Hepatocyte (in vitro differentiated cells): ENCODE results near the gene PDE1C. TPM values are rescaled to one million over a fixed set of nuclear protein-coding genes. Genes with fewer than 3 reads are reported as not detected.

Experiments used
- DNase-seq: peaks from one replicate; pipeline ENCODE4 v3.0.0-alpha.2; 2016; ENCODE audit warnings: low spot score
- H2AFZ ChIP-seq: fragments of 200-600 bp; sonication (generic); 2 replicates; pipeline ENCODE4 v1.6.0; 2016; ENCODE audit warnings: antibody characterized with exemption, mild to moderate bottlenecking
- H3K27ac ChIP-seq: fragments of 200-600 bp; sonication (generic); 2 replicates; pipeline ENCODE4 v1.5.1; 2016; ENCODE audit warnings: mild to moderate bottlenecking
- H3K27me3 ChIP-seq: fragments of 200-600 bp; sonication (generic); 2 replicates; pipeline ENCODE4 v1.6.1; 2016
- H3K36me3 ChIP-seq: fragments of 200-600 bp; sonication (generic); replicated peaks from 2 replicates; pipeline ENCODE4 v1.5.1; 2016; ENCODE audit warnings: low read depth; ENCODE audit not compliant: insufficient read depth
- H3K4me1 ChIP-seq: fragments of 200-600 bp; sonication (generic); 2 replicates; pipeline ENCODE4 v1.5.1; 2016; ENCODE audit warnings: mild to moderate bottlenecking, moderate library complexity; ENCODE audit not compliant: insufficient read depth
- H3K4me2 ChIP-seq: fragments of 200-600 bp; sonication (generic); 2 replicates; pipeline ENCODE4 v1.6.0; 2016
- H3K4me3 ChIP-seq: fragments of 200-600 bp; sonication (generic); 2 replicates; pipeline ENCODE4 v1.5.1; 2016; ENCODE audit warnings: mild to moderate bottlenecking
- H3K79me2 ChIP-seq: fragments of 200-600 bp; sonication (generic); 2 replicates; pipeline ENCODE4 v1.6.0; 2017; ENCODE audit warnings: mild to moderate bottlenecking
- H3K9me2 ChIP-seq: fragments of 200-600 bp; sonication (generic); replicated peaks from 2 replicates; pipeline ENCODE4 v1.6.0; 2017; ENCODE audit warnings: mild to moderate bottlenecking; ENCODE audit not compliant: insufficient read depth
- H3K9me3 ChIP-seq: fragments of 200-600 bp; sonication (generic); 2 replicates; pipeline ENCODE4 v1.5.1; 2016; ENCODE audit warnings: low read depth, mild to moderate bottlenecking
- H4K20me1 ChIP-seq: fragments of 200-600 bp; sonication (generic); 2 replicates; pipeline ENCODE4 v1.6.0; 2016; ENCODE audit warnings: mild to moderate bottlenecking; ENCODE audit not compliant: insufficient read depth, poor library complexity, severe bottlenecking
- CTCF ChIP-seq: fragments of 200-600 bp; sonication (generic); IDR thresholded peaks from 2 replicates; pipeline ENCODE4 v1.5.1; 2016; ENCODE audit warnings: antibody characterized with exemption, mild to moderate bottlenecking; ENCODE audit not compliant: poor library complexity
- EZH2 ChIP-seq: fragments of 200-600 bp; sonication (generic); IDR thresholded peaks from 2 replicates; pipeline ENCODE4 v1.6.1; 2016; ENCODE audit warnings: antibody characterized with exemption, mild to moderate bottlenecking, borderline replicate concordance
- EZH2phosphoT487 ChIP-seq: fragments of 200-600 bp; sonication (generic); IDR thresholded peaks from one replicate; pipeline ENCODE4 v1.6.1; 2018; ENCODE audit warnings: antibody characterized with exemption, mild to moderate bottlenecking, low read depth, moderate library complexity; ENCODE audit not compliant: unreplicated experiment, severe bottlenecking
- WGBS: methylation state at CpG from one replicate; pipeline ENCODE4 v1.1.6; 2016; ENCODE audit warnings: low lambda C conversion rate; ENCODE audit errors: missing lambda C conversion rate; 5-methylcytosine and 5-hydroxymethylcytosine counted together
- polyA plus RNA-seq: library from polyadenylated mRNA; unstranded; fragments of >200 nt; fragmentation: Nextera tagmentation; extraction: Ambion mirVana; gene quantifications from 2 replicates; pipeline ENCODE4 v1.2.1, GENCODE V29; 2016
- total RNA-seq: library from RNA; depleted of rRNA; stranded (reverse); fragments of >200 nt; gene quantifications from 2 replicates; pipeline ENCODE4 v1.2.3, GENCODE V29; 2014

PDE1C gene
- total and polyA plus RNA-seq, 2 experiments from 2014 or later: 1.8 to 5.0 TPM

- H3K9me2 ChIP-seq: no peaks in the 10 kb centered on the region
- no peaks in the 10 kb centered on the region for H3K79me2 ChIP-seq
- WGBS: 67% methylated on average over 4 of the region's 4 CpGs
- H3K9me3 ChIP-seq: no peaks in the 10 kb centered on the region
- no peaks in the 10 kb centered on the region for H4K20me1 ChIP-seq
- H3K27me3 ChIP-seq: no peaks in the 10 kb centered on the region
- no peaks in the 10 kb centered on the region for H3K36me3 ChIP-seq
- no peaks in the 10 kb centered on the region for H3K4me1 ChIP-seq
- H3K27ac ChIP-seq: no peak overlapping the region
- no peak for TF ChIP-seq EZH2
- TF ChIP-seq CTCF: no peak
- no peak for TF ChIP-seq EZH2phosphoT487
- no peak overlapping the region for H3K4me2 ChIP-seq
- no peak overlapping the region for H3K4me3 ChIP-seq
- no peak for DNase-seq
- H2AFZ ChIP-seq: no peak overlapping the region
These were observed 21.5 kb upstream of the PDE1C start for GRCh38 chr7:32091608-32092210.

DNA sequence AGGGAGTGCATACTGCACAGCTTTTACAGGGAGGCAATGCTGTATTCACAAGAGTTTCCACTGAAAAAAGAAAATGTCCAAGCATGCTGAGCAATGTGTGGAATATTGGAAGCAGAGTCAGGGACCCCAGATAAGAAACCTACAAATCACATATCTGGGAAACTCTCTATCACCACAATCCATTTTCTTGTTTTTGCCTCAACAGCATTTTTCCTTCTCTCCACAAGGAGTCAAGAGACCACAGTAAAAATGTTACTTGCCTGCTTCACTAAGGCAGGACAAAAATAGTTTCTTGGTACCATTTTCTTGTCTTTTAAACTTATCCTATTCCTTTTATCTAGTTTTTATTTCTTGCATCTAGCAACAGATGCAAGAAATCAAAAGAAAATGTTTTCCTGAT lies 19.5 kb upstream of the PDE1C start:
- no peak for TF ChIP-seq EZH2
- TF ChIP-seq EZH2phosphoT487: no peak
- TF ChIP-seq CTCF: no peak
- H3K27ac ChIP-seq: no peak overlapping the region
- DNase-seq: no peak
- no peak overlapping the region for H2AFZ ChIP-seq
- H3K27me3 ChIP-seq: no peaks in the 10 kb centered on the region
- no peaks in the 10 kb centered on the region for H3K36me3 ChIP-seq
- H4K20me1 ChIP-seq: no peaks in the 10 kb centered on the region
- no peak overlapping the region for H3K4me2 ChIP-seq
- no peaks in the 10 kb centered on the region for H3K79me2 ChIP-seq
- no peaks in the 10 kb centered on the region for H3K4me1 ChIP-seq
- H3K4me3 ChIP-seq: no peak overlapping the region
- H3K9me2 ChIP-seq: no peaks in the 10 kb centered on the region
- H3K9me3 ChIP-seq: no peaks in the 10 kb centered on the region

GRCh38 chr7:32089256-32089655 lies 19.0 kb upstream of the PDE1C start:
- Histone ChIP-seq H3K27ac (no peak overlapping the region), H2AFZ (no peak overlapping the region), H3K9me3 (no peaks in the 10 kb centered on the region), H4K20me1 (no peaks in the 10 kb centered on the region), H3K9me2 (no peaks in the 10 kb centered on the region), H3K4me1 (no peaks in the 10 kb centered on the region), H3K4me3 (no peak overlapping the region), H3K79me2 (no peaks in the 10 kb centered on the region), H3K27me3 (no peaks in the 10 kb centered on the region), H3K4me2 (no peak overlapping the region), H3K36me3 (no peaks in the 10 kb centered on the region)
- no peak for DNase-seq
- WGBS: 84% methylated on average over 5 of the region's 5 CpGs
- no peak for TF ChIP-seq EZH2
- TF ChIP-seq EZH2phosphoT487: no peak
- TF ChIP-seq CTCF: no peak
